Activated T-cell treated with anti-CD3 and anti-CD28 coated beads, Interleukin-2, amount 50 U/mL, for 24 hours (primary cell): ENCODE results near the gene ZNF431.
"Not testable (repeated sequence)": the region's sequence is repeated elsewhere in the genome, so short reads cannot be mapped to it uniquely, and the experiment has no call there.

Experiments
- DNase-seq: peaks from one replicate; pipeline ENCODE4 v3.0.0-alpha.2; 2020
- H3K27ac Mint-ChIP-seq: 2 replicates; pipeline ENCODE4 v1.8.0; 2020; ENCODE audit warnings: mild to moderate bottlenecking, mixed read lengths
- H3K27me3 Mint-ChIP-seq: 2 replicates; pipeline ENCODE4 v1.8.0; 2020; ENCODE audit warnings: mixed read lengths
- H3K36me3 Mint-ChIP-seq: 2 replicates; pipeline ENCODE4 v1.8.0; 2020; ENCODE audit warnings: low read depth, mixed read lengths
- H3K4me1 Mint-ChIP-seq: 2 replicates; pipeline ENCODE4 v1.8.0; 2020; ENCODE audit warnings: low read depth, mixed read lengths
- H3K4me3 Mint-ChIP-seq: 2 replicates; pipeline ENCODE4 v1.8.0; 2020; ENCODE audit warnings: mild to moderate bottlenecking, moderate library complexity, mixed read lengths
- H3K9me3 Mint-ChIP-seq: 2 replicates; pipeline ENCODE4 v1.8.0; 2020; ENCODE audit warnings: mixed read lengths

ZNF431 gene

GRCh38 chr19:21197590-21198295 lies 55.9 kb downstream of the ZNF431 start:
- DNase-seq: no peak
- Mint-ChIP-seq H3K36me3 (no peaks in the 10 kb centered on the region), H3K27ac (no peak overlapping the region), H3K27me3 (no peaks in the 10 kb centered on the region), H3K4me1 (no peaks in the 10 kb centered on the region), H3K9me3 (peaks cover 18% of the 10 kb centered on the region), H3K4me3 (no peak overlapping the region)

GRCh38 chr19:21202865-21203494 lies 61.1 kb downstream of the ZNF431 start:
- Mint-ChIP-seq H3K4me1 (no peaks in the 10 kb centered on the region), H3K36me3 (no peaks in the 10 kb centered on the region), H3K4me3 (no peak overlapping the region), H3K27me3 (peaks cover 7% of the 10 kb centered on the region), H3K9me3 (peaks cover 8% of the 10 kb centered on the region), H3K27ac (no peak overlapping the region)
- peak; percentile 34 for DNase-seq

- no peak overlapping the region for H3K4me3 Mint-ChIP-seq
- DNase-seq: no peak
- H3K4me1 Mint-ChIP-seq: no peaks in the 10 kb centered on the region
- H3K27me3 Mint-ChIP-seq: peaks cover 7% of the 10 kb centered on the region
- H3K36me3 Mint-ChIP-seq: no peaks in the 10 kb centered on the region
- peaks cover 3% of the 10 kb centered on the region for H3K9me3 Mint-ChIP-seq
- no peak overlapping the region for H3K27ac Mint-ChIP-seq
Measured at GRCh38 chr19:21210037-21210621, 68.3 kb downstream of the ZNF431 start.

- DNase-seq: no peak
- Mint-ChIP-seq H3K36me3 (no peaks in the 10 kb centered on the region), H3K4me3 (no peak overlapping the region), H3K27ac (no peak overlapping the region), H3K9me3 (no peaks in the 10 kb centered on the region), H3K4me1 (no peaks in the 10 kb centered on the region), H3K27me3 (peaks cover 11% of the 10 kb centered on the region)
Measured at GRCh38 chr19:21221693-21222092, 79.9 kb downstream of the ZNF431 start.

- not testable (repeated sequence) for H3K27ac Mint-ChIP-seq, DNase-seq, H3K27me3 Mint-ChIP-seq, H3K36me3 Mint-ChIP-seq, H3K4me3 Mint-ChIP-seq, H3K4me1 Mint-ChIP-seq
- H3K9me3 Mint-ChIP-seq: peaks cover 31% of the 10 kb centered on the region
Measured at GRCh38 chr19:21229938-21230337, 88.1 kb downstream of the ZNF431 start.

GRCh38 chr19:21233691-21234090 lies 91.9 kb downstream of the ZNF431 start:
- H3K4me3 Mint-ChIP-seq: no peak overlapping the region
- peaks cover 27% of the 10 kb centered on the region for H3K9me3 Mint-ChIP-seq
- H3K36me3 Mint-ChIP-seq: no peaks in the 10 kb centered on the region
- H3K27ac Mint-ChIP-seq: no peak overlapping the region
- H3K27me3 Mint-ChIP-seq: no peaks in the 10 kb centered on the region
- no peak for DNase-seq
- H3K4me1 Mint-ChIP-seq: no peaks in the 10 kb centered on the region

- H3K27ac Mint-ChIP-seq, H3K27me3 Mint-ChIP-seq, DNase-seq, H3K9me3 Mint-ChIP-seq, H3K36me3 Mint-ChIP-seq, H3K4me3 Mint-ChIP-seq, H3K4me1 Mint-ChIP-seq: not testable (repeated sequence)
Measured at GRCh38 chr19:21236751-21237150, 94.9 kb downstream of the ZNF431 start.

GRCh38 chr19:21238670-21239069 lies 96.8 kb downstream of the ZNF431 start:
- no peaks in the 10 kb centered on the region for H3K9me3 Mint-ChIP-seq
- H3K4me3 Mint-ChIP-seq: no peak overlapping the region
- H3K4me1 Mint-ChIP-seq: no peaks in the 10 kb centered on the region
- no peaks in the 10 kb centered on the region for H3K36me3 Mint-ChIP-seq
- no peak overlapping the region for H3K27ac Mint-ChIP-seq
- DNase-seq: no peak
- H3K27me3 Mint-ChIP-seq: no peaks in the 10 kb centered on the region
